GM12892 (cell line): ENCODE measurements around the gene NELL1.

Source experiments
- POLR2A ChIP-seq: IDR thresholded peaks from 2 replicates; pipeline ENCODE4 v1.6.1; 2011; ENCODE audit warnings: low read depth, low read length, control low read depth
- POLR2AphosphoS5 ChIP-seq: IDR thresholded peaks from 2 replicates; pipeline ENCODE4 v1.6.1; 2011; ENCODE audit warnings: low read depth, low read length, control low read depth

GRCh38 chr11:20873054-20873453, 203.7 kb downstream of the NELL1 start:
- TF ChIP-seq POLR2A (no peak), POLR2AphosphoS5 (no peak)
